BLaER1 (cell line): Measurements from ENCODE around the gene CLIP2.
"Not testable (repeated sequence)": the region's sequence is repeated elsewhere in the genome, so short reads cannot be mapped to it uniquely, and the experiment has no call there.

Experiments used
- H3K27ac ChIP-seq: shearing (Covaris generic); formaldehyde crosslinking; 2 replicates; pipeline ENCODE4 v1.8.1; 2022
- H3K27me3 ChIP-seq: shearing (Covaris generic); formaldehyde crosslinking; 2 replicates; pipeline ENCODE4 v1.8.1; 2022
- H3K36me3 ChIP-seq: shearing (Covaris generic); formaldehyde crosslinking; 2 replicates; pipeline ENCODE4 v1.8.1; 2022
- H3K4me1 ChIP-seq: shearing (Covaris generic); formaldehyde crosslinking; 2 replicates; pipeline ENCODE4 v1.8.1; 2022
- H3K4me2 ChIP-seq: shearing (Covaris generic); formaldehyde crosslinking; 2 replicates; pipeline ENCODE4 v1.8.1; 2022
- H3K4me3 ChIP-seq: shearing (Covaris generic); formaldehyde crosslinking; 2 replicates; pipeline ENCODE4 v1.8.1; 2022
- H3K9ac ChIP-seq: shearing (Covaris generic); formaldehyde crosslinking; 2 replicates; pipeline ENCODE4 v1.8.1; 2022
- H3K9me3 ChIP-seq: shearing (Covaris generic); formaldehyde crosslinking; 2 replicates; pipeline ENCODE4 v1.8.1; 2022
- H4K20me1 ChIP-seq: shearing (Covaris generic); formaldehyde crosslinking; 2 replicates; pipeline ENCODE4 v1.8.1; 2022
- Cebpa-rat ChIP-seq: shearing (Covaris generic); IDR thresholded peaks from 2 replicates; pipeline ENCODE4 v1.8.1; 2022

The CLIP2 gene

GRCh38 chr7:74344132-74344496 is 54.9 kb downstream of the CLIP2 start:
- H3K27me3 ChIP-seq, result no peaks in the 10 kb centered on the region
- TF ChIP-seq Cebpa-rat, result no peak
- H3K36me3 ChIP-seq, result peaks cover 82% of the 10 kb centered on the region
- H3K4me3 ChIP-seq, result no peak overlapping the region
- H3K27ac ChIP-seq, result no peak overlapping the region
- H3K4me1 ChIP-seq, result peaks cover 28% of the 10 kb centered on the region
- H4K20me1 ChIP-seq, result peaks cover 52% of the 10 kb centered on the region
- no peak overlapping the region for H3K4me2 ChIP-seq
- no peak overlapping the region for H3K9ac ChIP-seq
- 0 out of 2 replicates have a peak, but pooled peaks cover 4% of the 10 kb centered on the region for H3K9me3 ChIP-seq

- Histone ChIP-seq H3K4me2 (no peak overlapping the region), H3K9me3 (0 out of 2 replicates have a peak, but pooled peaks cover 4% of the 10 kb centered on the region), H3K4me1 (peaks cover 22% of the 10 kb centered on the region), H3K36me3 (peaks cover 80% of the 10 kb centered on the region), H3K4me3 (no peak overlapping the region), H3K9ac (no peak overlapping the region), H3K27me3 (no peaks in the 10 kb centered on the region), H4K20me1 (peaks cover 52% of the 10 kb centered on the region), H3K27ac (no peak overlapping the region)
- no peak for TF ChIP-seq Cebpa-rat
Observed at GRCh38 chr7:74344786-74345185, 55.6 kb downstream of the CLIP2 start.

- Histone ChIP-seq H3K27me3 (no peaks in the 10 kb centered on the region), H3K27ac (no peak overlapping the region), H4K20me1 (peaks cover 42% of the 10 kb centered on the region), H3K4me3 (no peak overlapping the region), H3K36me3 (peaks cover 78% of the 10 kb centered on the region), H3K4me1 (peaks cover 10% of the 10 kb centered on the region), H3K9me3 (0 out of 2 replicates have a peak, but pooled peaks cover 4% of the 10 kb centered on the region), H3K9ac (no peak overlapping the region), H3K4me2 (no peak overlapping the region)
- no peak for TF ChIP-seq Cebpa-rat
Observed at GRCh38 chr7:74345970-74346369, 56.8 kb downstream of the CLIP2 start.

GRCh38 chr7:74349621-74350020 is 60.4 kb downstream of the CLIP2 start:
- Histone ChIP-seq H3K4me1 (no peaks in the 10 kb centered on the region; the same call in 1 of the 2 replicates), H3K4me3 (no peak overlapping the region), H3K36me3 (peaks cover 78% of the 10 kb centered on the region)

GRCh38 chr7:74350751-74351150 is 61.5 kb downstream of the CLIP2 start:
- no peak overlapping the region for H3K4me2 ChIP-seq
- TF ChIP-seq Cebpa-rat, result no peak
- H3K27me3 ChIP-seq, result no peaks in the 10 kb centered on the region
- H3K36me3 ChIP-seq, result peaks cover 78% of the 10 kb centered on the region
- no peaks in the 10 kb centered on the region; the same call in 1 of the 2 replicates for H3K4me1 ChIP-seq
- H3K27ac ChIP-seq, result no peak overlapping the region
- peaks cover 22% of the 10 kb centered on the region; the same call in 1 of the 2 replicates for H4K20me1 ChIP-seq
- no peak overlapping the region for H3K9ac ChIP-seq
- H3K9me3 ChIP-seq, result peaks cover 17% of the 10 kb centered on the region
- no peak overlapping the region for H3K4me3 ChIP-seq

More at GRCh38 chr7:74349621-74350020, 60.4 kb downstream of the CLIP2 start:
- Histone ChIP-seq H4K20me1 (peaks cover 25% of the 10 kb centered on the region; the same call in 1 of the 2 replicates), H3K9me3 (peaks cover 6% of the 10 kb centered on the region; the same call in 1 of the 2 replicates), H3K27me3 (no peaks in the 10 kb centered on the region), H3K27ac (no peak overlapping the region), H3K9ac (no peak overlapping the region), H3K4me2 (no peak overlapping the region)
- no peak for TF ChIP-seq Cebpa-rat

GRCh38 chr7:74351836-74352235 is 62.6 kb downstream of the CLIP2 start:
- Histone ChIP-seq H3K27ac (no peak overlapping the region), H3K4me1 (no peaks in the 10 kb centered on the region; the same call in 1 of the 2 replicates), H3K4me3 (no peak overlapping the region)

GRCh38 chr7:74352551-74353138 is 63.4 kb downstream of the CLIP2 start:
- not testable (repeated sequence) for H3K27me3 ChIP-seq, H3K9ac ChIP-seq, H3K27ac ChIP-seq, H3K4me2 ChIP-seq, H3K4me3 ChIP-seq, H3K4me1 ChIP-seq
- Histone ChIP-seq H3K36me3 (peaks cover 79% of the 10 kb centered on the region), H4K20me1 (peaks cover 25% of the 10 kb centered on the region; the same call in 1 of the 2 replicates), H3K9me3 (peaks cover 24% of the 10 kb centered on the region)

More at GRCh38 chr7:74351836-74352235, 62.6 kb downstream of the CLIP2 start:
- Histone ChIP-seq H3K27me3 (no peaks in the 10 kb centered on the region), H3K36me3 (peaks cover 78% of the 10 kb centered on the region), H3K9me3 (peaks cover 25% of the 10 kb centered on the region), H3K9ac (no peak overlapping the region), H3K4me2 (no peak overlapping the region), H4K20me1 (peaks cover 24% of the 10 kb centered on the region; the same call in 1 of the 2 replicates)
- no peak for TF ChIP-seq Cebpa-rat

- Histone ChIP-seq H3K9ac (no peak overlapping the region), H3K9me3 (peaks cover 24% of the 10 kb centered on the region), H3K4me2 (no peak overlapping the region), H3K27ac (no peak overlapping the region), H3K4me3 (no peak overlapping the region), H3K27me3 (no peaks in the 10 kb centered on the region), H4K20me1 (peaks cover 25% of the 10 kb centered on the region; the same call in 1 of the 2 replicates), H3K36me3 (peaks cover 92% of the 10 kb centered on the region), H3K4me1 (no peaks in the 10 kb centered on the region)
- no peak for TF ChIP-seq Cebpa-rat
Observed at GRCh38 chr7:74354009-74354408, 64.8 kb downstream of the CLIP2 start.

- Histone ChIP-seq H3K9me3 (peaks cover 24% of the 10 kb centered on the region), H3K27ac (no peak overlapping the region), H3K36me3 (peaks cover 97% of the 10 kb centered on the region), H3K4me3 (no peak overlapping the region), H4K20me1 (peaks cover 27% of the 10 kb centered on the region; the same call in 1 of the 2 replicates), H3K9ac (no peak overlapping the region), H3K4me1 (peaks cover 6% of the 10 kb centered on the region; the same call in 1 of the 2 replicates), H3K4me2 (no peak overlapping the region), H3K27me3 (no peaks in the 10 kb centered on the region)
- no peak for TF ChIP-seq Cebpa-rat
Observed at GRCh38 chr7:74355091-74355490, 65.9 kb downstream of the CLIP2 start.

GRCh38 chr7:74356589-74357315 is 67.5 kb downstream of the CLIP2 start:
- no peak for TF ChIP-seq Cebpa-rat
- H4K20me1 ChIP-seq, result peaks cover 28% of the 10 kb centered on the region; the same call in 1 of the 2 replicates
- no peak overlapping the region for H3K4me2 ChIP-seq

More at GRCh38 chr7:74356589-74357315, 67.5 kb downstream of the CLIP2 start:
- Histone ChIP-seq H3K4me1 (peaks cover 13% of the 10 kb centered on the region), H3K4me3 (no peak overlapping the region), H3K36me3 (peaks cover 96% of the 10 kb centered on the region), H3K9me3 (peaks cover 24% of the 10 kb centered on the region), H3K9ac (no peak overlapping the region), H3K27me3 (no peaks in the 10 kb centered on the region), H3K27ac (no peak overlapping the region)
